Activated CD8-positive, alpha-beta memory T cell treated with anti-CD3 and anti-CD28 coated beads, Interleukin-2, amount 50 U/mL, for 24 hours (primary cell): ENCODE data around the gene NUDT14.

ENCODE experiments used
- DNase-seq: peaks from one replicate; pipeline ENCODE4 v3.0.0-alpha.2; 2020; ENCODE audit errors: extremely low read depth

The NUDT14 gene

DNA sequence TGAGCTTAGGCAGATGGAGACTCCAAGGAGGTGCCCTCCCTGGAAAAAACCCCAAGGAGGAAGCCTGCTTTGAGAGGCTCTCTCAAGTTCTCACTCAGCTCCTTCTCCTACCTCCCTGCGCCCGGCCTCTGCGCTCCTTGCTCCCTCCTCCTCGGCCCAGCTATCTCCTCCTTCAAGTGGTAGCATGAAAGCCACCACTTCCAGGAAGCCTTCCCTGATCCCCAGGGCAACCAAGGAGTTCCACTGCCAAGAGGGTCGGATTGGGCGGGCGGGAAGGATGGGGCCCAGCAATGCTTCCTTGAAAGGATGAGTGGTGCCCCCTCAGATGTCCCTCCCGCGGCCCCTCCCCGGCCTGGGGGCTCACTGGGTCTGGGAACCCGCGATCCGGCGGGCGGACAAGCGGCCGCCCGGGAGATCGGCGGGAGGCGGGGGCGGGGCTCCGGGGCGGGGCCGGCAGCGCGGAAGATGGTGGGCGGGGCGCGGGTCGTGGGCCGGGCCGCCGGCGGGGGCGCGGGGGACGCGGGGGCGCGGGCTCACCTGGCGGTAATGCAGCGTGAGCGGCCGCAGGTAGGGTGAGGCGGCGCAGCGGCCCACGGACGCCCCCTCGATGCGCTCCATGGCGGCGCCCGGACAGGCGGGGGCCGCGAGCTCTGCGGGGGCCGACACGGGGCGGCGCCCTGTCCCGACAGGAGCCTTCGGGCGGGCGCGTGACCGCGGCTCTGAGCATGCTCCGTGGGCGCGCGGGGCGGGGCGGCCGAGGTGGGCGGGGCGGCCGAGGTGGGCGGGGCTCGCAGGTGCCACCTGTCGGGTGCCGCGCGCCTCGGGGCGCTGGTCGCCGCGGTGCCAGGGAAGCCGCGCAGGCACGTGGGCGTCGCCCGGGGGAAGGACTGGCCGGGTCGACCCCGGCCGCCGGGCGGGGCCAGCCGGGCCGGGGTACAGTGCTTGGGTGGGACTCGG, at the start of gene NUDT14:
Gene NUDT14, minus strand, starts transcription at position 721 of the 957 bp plus-strand sequence. Its CDS starts 103 bp downstream, at position 618.
- no peak for DNase-seq

DNA sequence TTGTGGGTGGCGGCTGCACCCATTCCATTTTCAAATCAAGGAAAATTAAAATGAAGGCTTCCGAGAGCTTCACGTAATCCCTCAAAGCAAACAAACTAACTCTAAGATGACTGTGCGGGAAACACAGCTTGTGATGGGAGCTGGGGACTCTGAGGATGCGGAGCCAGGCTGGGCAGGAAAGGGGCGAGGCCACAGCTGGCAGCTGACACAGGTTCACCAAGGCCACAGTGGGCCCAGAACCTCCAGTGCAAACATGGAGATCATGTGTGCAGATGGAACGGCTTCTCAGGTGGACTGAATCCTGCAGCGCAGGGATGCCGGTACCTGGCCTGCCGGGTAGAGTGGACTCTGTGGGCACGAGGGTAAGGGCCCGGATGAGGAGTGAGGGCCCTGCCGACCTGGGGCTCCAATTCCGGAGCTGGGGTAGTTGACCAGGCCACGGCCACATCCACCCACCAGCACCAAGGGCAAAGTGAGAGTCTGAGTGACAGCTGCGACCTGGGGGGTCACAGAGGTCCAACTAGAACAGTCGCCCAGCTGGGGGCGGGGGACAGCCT, 48.1 kb upstream of the NUDT14 start:
- no peak for DNase-seq

DNA sequence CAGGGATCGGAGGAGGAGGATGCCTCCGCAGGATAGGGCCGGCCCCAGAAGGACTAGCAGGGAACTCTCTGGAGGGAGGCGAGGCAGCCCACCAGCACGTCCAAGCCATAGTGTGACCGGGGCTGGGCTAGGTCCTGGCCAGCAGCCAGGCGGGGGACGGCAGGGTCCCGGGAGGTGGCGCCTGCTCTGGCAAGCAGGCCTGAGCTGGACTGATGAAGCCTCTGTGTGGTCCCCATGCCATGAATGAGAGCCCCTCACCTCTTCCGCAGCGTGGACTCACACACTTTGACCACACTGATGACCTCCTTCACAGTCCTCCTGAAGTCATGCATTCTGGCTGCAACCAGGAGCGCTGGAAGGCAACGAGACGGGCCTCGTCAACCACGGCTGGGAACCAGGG, 47.5 kb upstream of the NUDT14 start:
- no peak for DNase-seq

DNA sequence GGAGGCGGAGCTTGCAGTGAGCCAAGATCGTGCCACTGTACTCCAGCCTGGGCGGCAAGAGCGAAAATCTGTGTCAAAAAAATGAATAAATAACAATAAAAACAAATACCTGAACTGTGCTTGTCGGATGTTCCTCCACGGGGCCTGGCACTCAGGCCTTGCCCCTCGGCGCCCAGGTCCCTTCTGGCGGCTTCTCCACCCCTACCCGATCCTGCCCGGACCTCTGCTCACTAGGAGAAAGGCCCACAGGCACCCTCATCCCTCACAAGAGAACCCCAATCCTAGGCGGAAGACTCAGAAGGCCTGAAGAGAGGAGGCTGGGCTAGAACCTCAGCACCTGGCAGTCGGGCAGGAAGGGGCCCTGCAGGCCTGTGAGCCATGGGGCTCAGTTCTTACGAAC, 46.2 kb upstream of the NUDT14 start:
- DNase-seq, result no peak

DNA sequence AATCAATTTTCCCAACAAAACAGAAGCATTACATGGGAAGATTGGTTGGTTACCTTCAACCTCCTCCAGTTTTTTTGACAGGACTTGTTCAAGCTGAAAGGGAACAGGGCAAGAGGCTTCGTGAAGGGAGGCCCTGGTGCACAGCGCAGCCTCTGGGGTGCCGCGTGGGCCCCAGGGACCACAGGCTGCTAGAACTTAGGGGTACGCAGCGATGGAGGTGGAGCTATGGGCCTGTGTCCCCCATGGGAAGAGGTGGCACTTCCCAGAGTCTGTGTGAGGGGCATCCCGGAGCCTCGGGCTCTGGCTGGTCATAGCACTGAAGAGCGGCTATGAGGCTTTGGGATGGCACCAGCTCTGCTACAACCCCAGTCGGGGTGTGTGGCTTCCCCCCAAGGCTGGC, 45.1 kb upstream of the NUDT14 start:
- no peak for DNase-seq

DNA sequence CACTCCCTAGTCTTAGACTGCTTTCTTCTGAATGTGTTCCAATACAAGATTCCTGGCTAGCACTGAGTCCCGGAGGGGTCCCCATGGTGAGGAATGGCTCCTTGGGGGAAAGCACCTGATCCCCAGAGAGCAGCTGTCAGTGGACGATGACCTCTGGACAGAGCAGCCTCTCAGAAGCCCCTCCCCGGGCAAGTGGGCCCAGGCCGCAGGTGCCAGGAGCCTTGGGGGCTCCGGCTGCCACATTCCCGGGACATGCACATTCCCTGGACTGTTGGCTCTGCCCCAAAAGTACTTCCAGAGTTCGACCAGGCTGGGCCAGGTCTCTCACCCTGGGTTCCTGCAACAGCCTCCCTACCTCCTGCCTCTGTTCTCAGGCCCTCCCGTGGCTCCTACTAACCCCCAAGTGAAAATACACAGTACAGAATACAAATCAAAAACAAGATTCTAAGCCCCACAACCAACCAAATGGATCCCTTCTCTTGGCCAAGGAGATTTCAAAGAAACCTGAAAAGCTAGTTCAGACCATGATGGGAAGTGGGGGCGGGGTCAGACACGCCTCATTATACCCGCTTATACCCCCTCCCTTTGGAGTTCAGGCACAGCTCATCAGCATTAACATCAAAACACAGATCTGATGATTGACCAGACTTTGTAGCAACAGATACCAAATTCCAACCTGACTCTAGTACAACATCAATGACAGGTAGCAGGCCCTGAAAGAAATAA, 43.9 kb upstream of the NUDT14 start:
- DNase-seq, result no peak

DNA sequence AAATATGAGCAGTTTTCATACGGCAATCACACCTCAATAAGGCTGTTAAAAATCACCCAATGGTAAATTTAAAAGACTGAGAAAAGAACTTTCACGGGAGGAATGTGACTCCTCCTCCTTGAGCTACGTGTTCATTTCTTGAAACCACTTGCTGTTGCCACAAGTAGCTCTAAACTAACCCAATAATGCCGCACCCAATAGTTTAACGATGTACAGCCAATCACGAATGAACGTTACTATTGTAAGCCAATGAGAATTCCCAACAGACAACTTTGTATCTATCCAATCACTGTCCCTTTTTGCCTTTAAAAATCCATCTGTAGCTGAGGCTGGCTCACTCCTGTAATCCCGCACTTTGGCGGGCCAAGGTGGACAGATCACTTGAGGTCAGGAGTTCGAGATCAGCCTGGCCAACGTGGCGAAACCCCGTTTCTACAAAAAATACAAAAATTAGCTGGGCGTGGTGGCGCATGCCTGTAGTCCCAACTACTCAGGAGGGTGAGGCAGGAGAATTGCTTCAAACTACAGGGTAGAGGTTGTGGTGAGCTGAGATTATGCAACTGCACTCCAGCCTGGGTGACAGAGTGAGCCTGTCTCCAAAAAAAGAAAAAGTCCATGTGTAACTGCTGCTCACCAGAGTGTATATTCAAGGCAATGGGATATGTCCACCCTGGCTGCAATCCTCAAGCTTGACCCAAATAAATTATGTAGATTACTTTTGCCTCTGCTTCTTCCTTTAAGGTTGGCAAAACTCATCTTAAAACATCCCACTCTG, 42.8 kb upstream of the NUDT14 start:
- DNase-seq, result no peak

DNA sequence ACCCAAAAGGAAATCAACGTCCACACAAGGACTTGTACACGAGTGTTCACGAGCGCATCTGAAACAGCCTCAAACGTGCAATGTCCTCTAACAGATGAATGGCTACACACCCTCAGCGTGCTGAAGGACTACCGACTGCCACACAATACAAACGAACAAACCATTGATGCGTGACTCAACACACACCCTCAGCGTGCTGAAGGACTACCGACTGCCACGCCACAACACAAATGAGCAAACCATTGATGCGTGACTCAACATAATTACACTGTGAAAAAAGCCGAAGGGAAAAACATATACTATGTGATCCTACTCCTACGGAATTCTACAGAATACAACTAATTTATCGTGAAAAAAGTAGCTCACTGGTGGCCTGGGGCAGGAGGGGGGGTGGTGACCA, 42.1 kb upstream of the NUDT14 start:
- no peak for DNase-seq

DNA sequence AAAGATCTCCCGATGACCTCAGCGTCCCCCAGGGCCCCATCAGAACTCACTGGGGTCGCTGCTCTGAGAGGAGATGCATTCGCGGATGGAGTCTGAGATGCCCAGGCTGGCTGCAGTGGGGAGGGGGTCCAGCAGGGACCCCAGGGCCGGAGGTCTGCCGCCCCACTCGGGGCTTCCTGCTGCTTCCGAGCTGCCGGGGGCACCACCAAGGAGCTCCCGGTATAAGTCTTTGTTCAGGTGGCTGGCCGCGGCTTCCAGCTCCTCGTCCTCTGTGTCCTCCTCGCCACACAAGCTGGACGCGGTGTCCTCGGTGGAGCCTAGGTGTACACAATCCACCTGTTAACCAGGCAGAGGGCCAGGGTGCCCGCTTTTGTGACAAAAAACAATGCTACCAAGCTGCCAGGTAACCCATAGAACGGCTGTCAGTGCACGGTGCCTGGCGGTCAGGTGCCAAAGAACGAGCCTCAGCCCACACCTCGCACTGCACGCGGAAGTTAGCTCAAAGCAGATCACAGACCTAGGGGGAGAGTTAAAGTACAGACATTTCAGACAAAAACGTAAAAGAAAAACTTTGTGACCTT, 40.6 kb upstream of the NUDT14 start:
- no peak for DNase-seq

DNA sequence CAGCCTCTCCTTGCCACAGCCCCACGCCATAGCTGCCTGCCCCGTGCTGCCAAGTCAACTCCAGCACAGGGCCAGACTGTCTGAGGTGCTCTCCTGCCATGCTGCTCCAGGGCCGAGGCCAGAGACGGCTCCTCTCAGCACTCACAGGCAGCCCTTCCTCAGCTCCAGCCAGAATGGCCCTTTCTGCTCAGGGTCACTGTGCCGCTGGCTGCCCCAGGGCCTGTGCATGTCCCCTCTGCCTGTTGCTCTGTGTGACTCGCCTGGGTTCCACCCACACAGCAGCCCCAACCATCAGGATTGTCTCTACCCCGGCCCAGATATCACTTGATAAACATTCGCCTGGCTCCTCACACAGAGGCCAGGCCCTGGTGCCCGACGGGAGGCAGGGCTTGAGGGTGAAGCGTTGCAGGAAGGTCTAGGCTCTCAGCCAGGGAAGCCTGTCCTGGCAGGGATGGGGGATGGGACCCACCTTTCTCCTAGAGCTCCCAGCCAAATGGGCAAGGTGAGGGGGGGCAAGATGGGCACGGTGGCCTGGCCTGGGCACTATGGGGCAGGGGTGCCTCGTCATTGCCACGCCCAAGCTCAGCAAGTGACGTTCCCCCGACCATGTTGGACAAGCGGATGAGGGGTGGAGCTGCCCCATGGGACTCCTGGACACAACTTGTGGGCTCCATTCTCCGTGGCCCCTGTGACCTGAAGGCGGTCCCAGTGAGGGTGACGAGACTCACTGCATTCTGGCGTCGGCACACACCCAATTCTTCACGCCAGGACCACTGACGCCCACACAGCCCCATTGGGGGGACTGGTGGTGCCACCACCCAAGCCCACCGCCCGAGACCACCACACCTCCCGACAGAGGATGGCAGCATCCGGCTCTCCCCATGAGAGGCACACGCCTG, 39.8 kb upstream of the NUDT14 start:
- DNase-seq, result no peak

DNA sequence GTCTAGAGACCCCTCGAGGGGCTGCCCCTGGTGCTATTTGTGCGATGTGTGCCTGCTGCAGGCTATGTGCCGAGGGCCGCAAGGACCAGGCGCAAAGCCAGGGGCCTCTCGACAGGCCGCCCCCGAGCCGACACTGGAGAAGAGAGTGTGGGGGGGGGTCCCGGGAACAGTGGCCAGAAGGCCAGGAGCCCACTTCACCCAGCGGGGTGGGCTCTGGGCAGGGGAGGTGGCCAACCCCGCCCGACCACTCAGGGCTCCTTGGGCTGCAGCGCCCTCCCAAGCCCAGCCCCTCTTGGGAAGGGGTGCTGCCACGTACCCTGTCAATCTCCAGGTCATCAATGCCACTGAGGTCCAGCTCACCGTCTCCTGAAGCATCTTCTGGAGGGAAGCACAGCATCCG, 38.6 kb upstream of the NUDT14 start:
- DNase-seq, result no peak

DNA sequence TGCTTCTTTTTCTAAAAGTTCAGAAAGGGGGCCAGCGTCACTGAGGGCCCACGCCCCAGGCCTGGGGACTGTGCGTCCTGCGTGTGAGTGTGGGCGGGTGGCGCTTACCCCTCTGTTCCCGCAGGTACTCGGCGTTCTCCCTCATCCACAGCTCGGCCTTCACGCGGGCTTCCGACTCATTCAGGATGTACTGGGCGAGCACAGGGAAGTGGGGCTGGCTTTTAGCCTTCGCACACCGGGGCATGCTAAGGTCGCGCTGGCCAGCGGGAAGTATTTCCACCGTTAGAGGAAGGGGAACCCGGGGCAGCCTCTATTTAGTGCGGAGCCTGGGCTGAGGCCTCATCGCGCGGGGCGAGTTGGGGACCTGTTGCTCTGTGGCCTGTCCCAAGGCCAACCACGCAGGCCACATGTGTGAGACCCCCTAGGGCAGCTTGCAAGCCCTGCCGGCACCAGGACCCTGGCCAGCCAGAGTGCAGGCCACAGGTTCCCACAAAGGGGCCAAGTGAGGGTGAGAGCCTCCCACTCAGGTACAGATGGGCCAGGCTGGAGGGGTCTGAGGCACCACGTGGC, 38.0 kb upstream of the NUDT14 start:
- no peak for DNase-seq

DNA sequence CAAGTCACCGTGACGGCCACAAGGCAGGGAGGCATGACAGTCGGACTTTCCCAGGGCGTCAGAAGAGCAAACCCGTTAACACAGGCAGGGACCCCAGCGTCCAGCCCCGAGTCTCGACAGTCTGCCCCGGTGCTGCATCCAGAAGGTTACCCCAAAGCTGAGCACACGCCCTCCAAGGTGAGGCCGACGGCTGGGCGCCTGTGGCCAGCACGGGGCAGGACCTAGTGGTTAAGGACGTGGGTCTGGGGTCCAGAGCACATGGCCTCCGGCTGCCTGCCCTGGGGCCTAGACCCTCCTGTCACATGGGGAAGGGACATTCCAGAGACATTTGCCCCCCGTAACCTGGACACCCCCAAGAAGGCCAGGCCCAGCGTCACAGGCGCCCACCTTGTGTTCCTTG, 37.5 kb upstream of the NUDT14 start:
- no peak for DNase-seq

DNA sequence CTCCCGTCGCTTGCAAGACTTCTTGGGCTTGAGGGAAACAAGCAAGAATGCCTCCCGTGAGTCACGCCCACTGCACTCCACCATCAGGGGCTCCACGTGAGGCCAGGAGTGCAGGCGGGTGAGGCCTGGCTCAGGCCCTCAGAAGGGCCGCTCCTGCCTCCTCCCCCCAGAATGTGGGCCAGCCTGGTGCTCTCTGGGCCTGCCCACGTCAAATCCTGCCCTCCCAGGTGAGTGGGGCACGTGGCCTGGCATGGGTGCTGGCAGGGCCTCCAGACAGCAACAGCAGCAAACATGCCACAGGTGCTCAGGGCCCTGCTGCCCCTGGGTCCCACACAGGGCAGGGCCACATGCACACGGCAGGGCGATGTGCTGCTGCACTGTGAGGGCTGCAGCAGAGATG, 36.7 kb upstream of the NUDT14 start:
- no peak for DNase-seq

DNA sequence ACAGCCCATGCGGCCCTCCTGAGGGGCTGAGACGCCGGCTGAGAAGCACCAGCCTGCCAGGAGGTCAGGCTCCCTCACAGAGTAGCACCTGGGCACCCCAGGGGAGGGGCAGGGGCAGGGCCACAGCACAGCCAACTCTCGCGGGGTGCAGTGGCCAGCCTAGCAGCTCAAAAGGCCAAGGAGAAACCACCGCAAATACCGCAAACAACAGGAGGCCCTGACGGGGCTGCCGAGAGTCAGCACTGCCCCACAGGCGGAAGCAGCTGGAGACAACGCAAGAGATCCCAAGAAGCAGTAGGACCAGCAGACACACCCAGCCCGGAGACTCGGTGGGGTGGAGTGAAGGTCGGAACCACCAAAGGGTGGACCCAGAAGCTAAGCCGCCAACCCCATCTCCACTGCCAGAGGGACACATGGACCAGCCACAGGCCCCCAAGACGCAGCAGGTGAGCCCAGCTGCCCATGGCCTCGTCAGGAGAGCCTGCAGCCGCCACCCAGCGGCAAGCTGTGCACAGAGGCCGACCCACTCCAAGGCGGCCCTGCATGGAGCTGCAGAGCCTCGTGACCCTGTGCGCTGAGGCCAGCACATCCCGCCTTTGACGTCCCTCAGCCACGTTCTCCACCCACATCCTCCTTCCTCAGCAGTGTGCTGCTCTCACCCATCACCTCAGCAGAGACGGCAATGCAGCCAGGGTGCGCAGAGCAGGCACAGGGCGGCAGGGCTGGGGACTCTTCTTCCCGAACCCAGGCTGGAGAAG, 35.6 kb upstream of the NUDT14 start:
- DNase-seq, result no peak

DNA sequence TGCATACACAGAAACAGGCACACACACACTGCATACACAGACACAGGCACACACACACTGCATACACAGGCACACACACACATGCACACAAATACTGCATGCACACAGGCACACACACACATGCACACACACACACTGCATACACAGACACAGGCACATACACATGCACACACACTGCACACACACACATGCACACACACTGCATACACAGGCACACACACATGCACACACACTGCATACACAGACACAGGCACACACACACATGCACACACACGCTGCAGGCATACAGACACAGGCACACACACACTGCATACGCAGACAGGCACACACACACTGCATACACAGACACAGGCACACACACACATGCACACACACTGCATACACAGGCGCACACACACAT, 34.5 kb upstream of the NUDT14 start:
- DNase-seq, result no peak

DNA sequence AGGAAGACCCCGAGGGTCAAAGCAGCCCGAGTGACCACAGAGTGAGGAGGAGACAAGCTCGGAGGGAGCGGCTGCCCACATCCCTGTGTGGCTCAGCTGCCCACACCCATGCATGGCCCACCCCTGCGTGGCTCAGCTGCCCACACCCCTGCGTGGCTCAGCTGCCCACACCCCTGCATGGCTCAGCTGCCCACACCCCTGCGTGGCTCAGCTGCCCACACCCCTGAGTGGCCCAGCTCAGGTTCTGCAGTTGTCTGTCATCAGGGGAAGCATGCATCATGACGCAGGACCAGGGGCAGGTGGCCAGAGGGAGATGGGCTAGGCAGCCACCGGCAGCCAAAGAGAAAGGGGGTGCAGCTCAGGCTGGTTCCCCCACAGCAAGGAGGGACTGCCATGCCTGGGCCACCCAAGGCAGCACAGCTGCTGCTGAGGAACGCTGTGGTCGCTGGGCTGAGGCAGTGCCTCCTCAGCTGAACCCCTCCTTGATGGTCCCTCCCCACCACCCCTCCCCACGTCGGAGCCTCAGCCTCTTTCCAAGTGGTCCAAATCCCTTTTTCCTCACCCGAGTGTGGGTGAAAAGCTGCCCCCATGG, 33.3 kb upstream of the NUDT14 start:
- no peak for DNase-seq

DNA sequence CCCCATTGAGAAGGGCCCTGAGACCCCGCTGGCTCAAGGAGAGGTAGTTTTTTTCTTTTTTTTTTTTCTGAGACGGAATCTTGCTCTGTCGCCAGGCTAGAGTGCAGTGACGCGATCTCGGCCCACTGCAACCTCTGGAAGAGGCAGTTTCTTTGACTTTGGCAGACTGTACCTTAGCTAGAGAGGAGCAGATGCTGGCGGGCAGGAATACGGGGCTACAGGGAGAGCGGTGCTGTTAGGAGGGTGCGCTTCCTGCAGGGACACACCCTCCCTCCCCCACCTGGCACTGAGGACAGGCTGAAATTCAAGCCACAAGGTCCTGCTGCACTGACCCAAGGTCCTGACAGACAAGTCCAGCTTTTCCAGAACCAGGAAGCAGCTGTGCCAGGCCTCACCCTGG, 32.2 kb upstream of the NUDT14 start:
- DNase-seq, result no peak
